Stimulated activated naive CD8-positive, alpha-beta T cell treated with anti-CD3 and anti-CD28 coated beads, Interleukin-15, Interleukin-2, amounts not matched to agents 100 U/mL and 50 U/mL, for 24 hours (primary cell): ENCODE data around the gene C20orf96.

Source experiments
- ATAC-seq: fragments of 150-1000 bp; cut with Tn5 transposase; one replicate; pipeline ENCODE4 v1.10.0; 2021
- DNase-seq: peaks from one replicate; pipeline ENCODE4 v3.0.0; 2021

Gene C20orf96

DNA sequence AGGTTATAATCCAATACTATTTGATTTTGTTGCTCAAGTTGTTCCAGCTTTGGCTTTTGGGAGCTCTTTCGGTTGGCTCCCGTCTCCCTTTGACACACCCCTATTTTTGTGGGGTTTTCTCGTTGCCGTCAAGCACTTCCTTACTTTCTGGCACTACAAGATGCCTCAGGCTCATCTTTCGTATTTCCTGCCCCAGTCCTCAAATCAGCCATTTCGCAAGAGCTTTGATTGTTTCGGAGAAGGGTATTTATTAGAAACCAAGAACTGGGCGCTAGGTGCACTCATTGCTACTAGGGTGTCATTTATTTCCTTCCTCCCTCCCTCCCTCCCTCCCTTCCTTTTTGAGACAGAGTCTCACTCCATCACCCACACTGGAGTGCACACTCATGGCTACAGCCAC lies 21.5 kb upstream of the C20orf96 start:
- DNase-seq (no peak), ATAC-seq (no peak)

DNA sequence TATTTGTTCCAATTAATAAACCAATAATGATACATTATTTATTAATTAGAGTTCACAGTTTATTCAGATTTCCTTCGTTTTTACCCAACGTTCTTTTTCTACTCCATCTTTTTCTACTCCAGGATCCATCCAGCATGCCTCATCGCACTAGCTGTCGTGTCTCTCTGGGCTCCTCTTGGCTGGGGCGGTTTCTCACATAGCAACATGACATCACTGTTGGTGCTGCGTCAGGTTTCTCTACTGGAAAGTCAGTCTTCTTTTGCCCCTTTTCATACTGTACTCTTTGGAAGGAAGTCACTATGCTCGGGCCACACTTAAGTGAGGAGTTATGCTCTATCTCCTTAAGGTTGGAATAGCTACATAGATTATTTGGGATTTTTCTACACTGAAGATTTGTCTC lies 21.1 kb upstream of the C20orf96 start:
- no peak for ATAC-seq

DNA sequence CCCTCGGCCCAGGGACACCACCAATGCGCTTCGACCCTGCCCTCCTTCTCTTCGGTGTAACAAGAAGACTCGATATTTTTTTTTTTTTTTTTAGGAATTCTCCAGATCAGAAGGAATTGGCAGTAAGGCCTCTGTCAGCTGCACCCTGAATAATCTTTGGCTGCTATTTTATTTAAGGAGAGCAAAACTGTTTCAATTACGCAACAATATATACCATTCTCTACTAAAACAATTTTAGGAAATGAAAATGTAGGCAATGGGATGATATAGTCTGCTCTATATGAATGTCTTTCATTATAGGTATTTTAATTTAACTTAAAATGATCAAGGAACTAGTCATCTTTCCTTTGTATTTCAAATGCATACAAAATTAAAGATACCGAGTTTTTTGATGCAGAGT lies 20.1 kb upstream of the C20orf96 start:
- ATAC-seq (no peak), DNase-seq (no peak)

More for the DNA sequence above, 21.1 kb upstream of the C20orf96 start:
- no peak for DNase-seq

DNA sequence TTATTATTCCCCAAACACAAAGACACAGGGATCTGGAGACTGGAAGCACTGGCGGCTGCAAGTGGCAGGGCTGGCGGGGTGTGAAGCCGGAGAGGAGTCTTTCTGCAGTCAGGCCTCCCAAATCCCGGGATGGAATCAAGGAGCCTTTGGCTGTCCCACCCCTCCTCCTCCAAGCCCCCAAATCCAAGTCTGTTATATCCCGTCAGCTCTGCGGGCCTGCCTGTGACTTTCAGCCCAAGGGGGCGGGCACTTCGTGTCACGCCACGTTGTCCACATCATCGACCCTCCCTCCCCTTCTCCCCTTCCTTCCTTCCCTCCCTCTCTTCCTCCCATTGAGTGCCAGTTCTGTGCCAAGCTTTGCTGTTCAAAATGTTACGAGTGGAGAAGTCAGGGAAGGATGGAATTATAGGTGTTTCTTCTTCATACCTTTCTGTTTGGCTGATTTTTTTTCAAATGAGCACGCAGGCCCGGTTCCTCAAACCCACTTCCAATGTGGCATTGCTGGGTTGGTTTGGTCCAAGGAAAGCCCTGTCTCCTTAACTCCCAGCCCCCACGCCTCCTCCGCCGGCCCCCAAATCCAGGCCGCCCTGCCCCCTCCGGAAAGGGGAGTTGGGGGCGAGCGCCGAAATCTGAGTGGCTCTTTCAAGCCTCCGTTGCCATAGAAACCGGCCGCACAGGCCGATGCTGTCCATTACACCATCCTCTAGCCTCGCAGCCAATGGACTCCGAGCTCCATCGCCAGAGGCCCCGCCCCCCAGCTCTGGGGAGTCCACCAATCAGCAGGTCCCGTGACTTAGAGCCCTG lies 19.5 kb upstream of the C20orf96 start:
- ATAC-seq (peak; percentile 100), DNase-seq (peak; percentile 91)

DNA sequence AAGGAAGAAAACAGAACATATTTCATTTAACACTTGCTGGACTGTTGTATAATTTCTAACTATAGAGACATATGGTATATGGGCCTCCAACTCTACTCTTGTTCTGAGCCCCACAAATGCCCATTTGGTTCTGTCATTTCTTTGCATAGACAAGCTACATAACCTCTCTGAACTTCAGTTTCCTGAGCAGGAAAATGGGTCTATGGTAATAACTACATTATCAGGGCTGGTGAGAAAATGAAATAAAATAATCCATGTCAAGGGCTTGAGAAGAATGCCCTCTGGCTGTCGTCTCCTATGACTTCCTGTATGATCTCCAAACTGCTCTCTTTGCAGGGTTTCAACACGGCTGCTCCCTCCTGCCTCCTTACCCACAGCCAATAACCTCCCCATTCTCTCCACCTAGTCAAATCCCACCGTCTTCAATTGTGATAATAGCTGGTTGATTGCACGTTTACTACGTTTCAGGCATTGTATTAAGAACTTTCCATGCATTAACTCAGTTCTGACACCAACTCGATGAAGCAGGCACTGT lies 18.8 kb upstream of the C20orf96 start:
- no peak for ATAC-seq
- no peak for DNase-seq

DNA sequence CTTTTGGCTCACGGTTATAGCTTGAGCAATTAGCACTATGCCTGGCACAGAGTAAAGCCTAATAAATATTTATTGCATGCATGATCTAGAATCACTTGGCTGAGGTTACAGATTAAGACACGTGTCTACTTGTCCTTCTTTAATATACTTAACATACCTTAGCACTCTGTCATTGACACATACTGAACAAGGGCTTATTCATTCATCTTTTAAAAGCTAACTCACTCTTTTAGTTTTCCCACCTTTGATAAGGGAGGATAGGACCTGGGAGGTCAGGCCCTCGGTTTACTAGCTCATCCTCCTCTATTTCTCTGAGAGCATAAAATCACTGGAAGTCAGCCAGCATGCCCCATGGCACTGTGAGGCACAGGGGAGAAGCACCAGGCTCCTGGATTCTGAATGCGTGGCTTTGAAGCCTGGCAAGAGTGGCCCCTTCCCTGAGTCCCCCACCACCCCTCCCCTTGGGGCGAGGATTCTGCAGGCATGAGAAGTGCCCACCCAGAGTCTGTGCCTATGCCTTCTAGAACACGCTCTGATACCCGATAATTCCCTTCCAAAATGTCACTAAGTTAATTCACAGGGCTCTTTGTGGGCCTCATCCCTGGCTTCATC lies 18.0 kb upstream of the C20orf96 start:
- ATAC-seq = no peak
- DNase-seq = no peak

DNA sequence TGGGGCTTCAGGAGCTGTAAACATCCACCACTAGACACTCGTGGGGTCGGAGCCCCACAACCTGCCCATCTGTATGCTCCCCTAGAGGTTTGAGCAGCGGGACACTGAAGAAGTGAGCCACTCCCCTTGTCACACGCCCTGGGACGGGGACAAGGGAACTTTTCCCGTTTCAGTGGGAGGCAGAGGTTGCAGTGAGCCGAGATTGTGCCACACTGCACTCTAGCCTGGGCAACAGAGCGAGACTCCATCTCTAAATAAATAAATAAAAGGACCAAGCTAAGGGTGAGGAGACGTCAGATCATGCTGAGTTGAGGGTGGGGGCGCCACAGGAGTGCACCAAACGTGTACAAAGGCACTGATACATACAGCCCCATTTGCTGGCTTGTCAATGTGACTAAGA lies 15.2 kb upstream of the C20orf96 start:
- ATAC-seq = no peak
- DNase-seq = no peak

DNA sequence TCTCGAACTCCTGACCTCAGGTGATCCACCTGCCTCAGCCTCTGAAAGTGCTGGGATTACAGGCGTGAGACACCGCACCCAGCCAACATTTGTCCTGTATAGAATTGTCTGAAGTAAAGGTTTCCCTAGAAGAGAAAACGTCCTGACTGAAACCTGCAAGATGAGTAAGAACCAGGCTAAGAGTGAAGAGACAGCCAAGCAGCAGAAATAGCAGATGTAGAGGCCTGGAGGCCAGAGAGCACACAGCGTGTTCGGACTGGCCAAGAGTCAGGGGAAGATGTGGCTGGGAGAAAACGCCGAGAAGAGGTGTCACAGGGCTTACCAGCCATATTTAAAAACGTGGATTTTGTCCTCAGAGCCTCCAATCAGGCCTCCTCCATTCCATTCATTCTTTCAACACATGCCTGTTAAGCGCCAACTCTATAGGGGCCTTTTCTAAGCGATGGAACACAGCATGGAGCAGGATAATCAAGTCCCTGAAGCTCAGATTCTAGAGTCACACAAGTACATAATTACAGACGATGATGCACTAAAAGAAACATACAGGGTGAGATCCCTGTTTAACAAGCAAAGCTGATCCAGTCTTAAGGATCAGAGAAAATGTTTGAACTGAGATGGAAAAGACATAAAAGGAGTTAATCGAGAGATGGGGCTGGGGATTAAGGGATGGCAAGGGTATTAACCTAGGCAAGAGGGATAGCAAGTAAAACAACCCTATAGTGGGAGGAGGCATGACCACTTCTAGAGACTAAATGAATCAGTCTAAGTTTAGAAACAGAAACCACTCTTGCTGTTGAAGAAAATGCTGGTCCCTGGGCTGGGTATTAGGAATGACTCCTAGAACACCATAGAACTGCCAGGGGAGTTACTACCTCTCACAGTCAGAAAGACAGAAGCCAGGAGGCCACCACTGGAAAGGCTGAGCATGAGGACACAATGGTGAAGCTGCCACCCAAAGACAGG lies 11.6 kb upstream of the C20orf96 start:
- ATAC-seq (peak; percentile 42), DNase-seq (no peak)

DNA sequence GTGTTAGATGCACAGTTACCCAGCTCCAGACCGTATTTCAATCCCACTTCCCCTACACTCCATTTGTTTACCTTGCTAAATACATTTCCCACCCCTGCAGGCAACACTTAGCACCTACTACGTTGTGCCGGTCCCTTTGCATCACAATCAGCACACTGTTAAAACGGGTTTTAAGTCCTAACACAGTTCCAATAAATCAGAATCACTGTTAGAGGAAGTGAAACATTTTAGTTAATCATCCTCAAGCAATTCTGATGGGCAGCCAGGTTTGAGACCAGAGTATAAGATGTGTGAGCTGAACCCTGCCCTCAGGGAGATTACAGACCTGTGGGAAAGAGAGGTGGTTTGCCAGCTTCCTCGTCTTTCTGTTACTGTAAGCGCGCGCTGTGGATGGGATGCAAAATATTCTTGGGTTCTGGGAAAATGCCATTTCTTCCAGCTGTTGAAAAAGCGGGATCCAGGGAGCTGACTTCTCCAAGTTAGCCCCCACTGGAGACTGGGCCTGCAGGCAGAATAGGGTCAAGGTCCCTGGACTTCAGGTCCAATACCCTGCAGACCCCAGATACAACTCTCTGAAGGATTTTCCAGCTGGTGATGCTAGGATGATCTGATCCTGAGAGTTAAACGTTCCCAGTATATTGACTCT lies 9.9 kb upstream of the C20orf96 start:
- no peak for ATAC-seq
- no peak for DNase-seq

DNA sequence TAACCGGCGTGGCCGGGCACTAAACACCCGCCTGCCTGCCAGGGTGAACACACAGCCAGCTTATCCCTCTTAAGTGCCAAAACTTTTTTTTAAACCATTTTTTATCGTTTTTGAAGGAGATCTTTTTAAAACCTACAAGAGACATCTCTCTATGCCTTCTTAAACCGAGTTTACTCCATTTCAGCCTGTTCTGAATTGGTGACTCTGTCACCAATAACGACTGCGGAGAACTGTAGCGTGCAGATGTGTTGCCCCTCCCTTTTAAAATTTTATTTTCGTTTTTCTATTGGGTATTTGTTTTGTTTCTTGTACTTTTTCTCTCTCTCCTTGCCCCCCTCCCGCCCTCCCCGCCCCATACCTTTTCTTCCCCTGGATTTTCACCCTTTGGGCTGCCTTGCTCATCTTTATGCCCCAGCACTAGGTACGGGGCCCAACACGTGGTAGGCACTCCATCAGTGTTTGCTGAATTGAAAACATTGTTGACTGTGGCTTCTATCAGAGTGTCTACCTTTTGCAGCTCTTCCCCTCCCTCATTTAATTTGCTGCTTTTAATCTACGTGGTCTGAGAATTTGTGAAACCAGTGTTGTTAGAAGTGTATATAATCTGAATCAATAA lies 8.3 kb upstream of the C20orf96 start:
- ATAC-seq = no peak
- DNase-seq = no peak

DNA sequence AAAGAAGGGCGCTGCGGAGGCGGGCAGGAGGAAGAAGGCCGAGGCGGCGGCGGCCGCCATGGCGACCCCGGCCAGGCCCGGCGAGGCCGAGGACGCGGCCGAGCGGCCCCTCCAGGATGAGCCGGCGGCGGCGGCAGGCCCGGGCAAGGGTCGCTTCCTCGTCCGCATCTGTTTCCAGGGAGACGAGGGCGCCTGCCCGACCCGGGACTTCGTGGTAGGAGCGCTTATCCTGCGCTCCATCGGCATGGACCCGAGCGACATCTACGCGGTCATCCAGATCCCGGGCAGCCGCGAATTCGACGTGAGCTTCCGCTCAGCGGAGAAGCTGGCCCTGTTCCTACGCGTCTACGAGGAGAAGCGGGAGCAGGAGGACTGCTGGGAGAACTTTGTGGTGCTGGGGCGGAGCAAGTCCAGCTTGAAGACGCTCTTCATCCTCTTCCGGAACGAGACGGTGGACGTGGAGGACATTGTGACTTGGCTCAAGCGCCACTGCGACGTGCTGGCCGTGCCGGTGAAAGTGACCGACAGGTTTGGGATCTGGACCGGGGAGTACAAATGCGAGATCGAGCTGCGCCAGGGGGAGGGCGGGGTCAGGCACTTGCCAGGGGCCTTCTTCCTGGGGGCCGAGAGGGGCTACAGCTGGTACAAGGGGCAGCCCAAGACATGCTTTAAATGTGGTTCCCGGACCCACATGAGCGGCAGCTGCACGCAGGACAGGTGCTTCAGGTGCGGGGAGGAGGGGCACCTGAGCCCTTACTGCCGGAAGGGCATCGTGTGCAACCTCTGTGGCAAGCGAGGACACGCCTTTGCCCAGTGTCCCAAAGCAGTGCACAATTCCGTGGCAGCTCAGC lies 7.6 kb upstream of the C20orf96 start:
- DNase-seq (peak; percentile 59), ATAC-seq (peak; percentile 41)

DNA sequence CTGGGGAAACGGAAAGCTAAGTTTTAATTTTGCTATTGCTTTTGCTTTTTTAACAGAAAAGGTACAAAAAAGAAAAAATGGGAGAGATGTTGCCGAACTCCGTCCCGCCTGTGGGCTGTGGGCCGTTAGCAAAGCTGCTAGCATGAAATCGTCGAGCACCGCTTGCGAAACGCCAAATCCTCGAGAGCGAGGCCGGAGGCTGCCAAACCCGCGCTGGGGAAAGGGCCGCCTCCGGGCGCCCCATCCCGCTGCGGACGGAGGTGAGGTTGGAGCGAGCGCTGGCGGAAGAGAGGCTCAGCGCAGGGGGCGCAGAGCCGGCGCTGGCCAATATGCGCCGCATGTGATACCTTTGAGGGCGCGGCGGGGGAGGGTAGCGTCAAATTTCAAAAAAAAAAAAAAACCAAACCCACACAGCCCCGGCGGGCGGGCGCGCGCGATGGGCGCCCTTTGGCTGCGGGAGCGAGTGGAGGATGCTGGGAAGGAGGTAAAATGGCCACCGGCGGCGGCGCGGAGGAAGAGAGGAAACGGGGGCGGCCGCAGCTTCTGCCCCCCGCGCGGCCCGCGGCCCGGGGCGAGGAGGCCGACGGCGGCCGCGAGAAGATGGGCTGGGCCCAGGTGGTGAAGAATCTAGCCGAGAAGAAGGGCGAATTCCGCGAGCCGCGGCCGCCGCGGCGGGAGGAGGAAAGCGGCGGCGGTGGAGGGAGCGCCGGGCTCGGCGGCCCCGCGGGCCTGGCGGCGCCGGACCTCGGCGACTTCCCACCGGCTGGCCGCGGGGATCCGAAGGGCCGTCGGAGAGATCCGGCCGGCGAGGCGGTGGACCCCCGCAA lies 6.8 kb upstream of the C20orf96 start, which contains the start of gene ZCCHC3:
Gene ZCCHC3, plus strand, starts transcription at position 473 of the 827 bp plus-strand sequence. Its CDS starts 17 bp downstream, at position 490.
- peak; percentile 88 for ATAC-seq
- DNase-seq = peak; percentile 86

DNA sequence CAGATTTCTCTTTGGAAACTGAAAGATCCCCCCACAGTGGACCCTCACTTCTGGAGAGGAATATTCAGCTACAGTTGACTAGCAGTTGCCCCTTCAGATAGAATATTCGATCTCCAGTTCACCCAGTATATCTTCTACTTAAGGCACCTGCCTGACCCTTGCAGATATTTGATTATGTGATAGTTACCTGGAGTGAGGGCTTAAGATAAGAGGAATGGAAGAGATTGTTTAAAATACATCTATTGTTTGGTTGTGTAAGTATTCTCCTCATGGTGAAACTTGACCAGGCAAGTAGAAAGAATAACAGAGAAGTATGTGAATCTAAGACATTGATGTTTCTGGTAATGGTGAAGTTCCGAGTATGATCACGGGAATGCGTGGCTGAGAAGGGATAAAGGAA lies 5.3 kb upstream of the C20orf96 start:
- no peak for ATAC-seq
- no peak for DNase-seq

DNA sequence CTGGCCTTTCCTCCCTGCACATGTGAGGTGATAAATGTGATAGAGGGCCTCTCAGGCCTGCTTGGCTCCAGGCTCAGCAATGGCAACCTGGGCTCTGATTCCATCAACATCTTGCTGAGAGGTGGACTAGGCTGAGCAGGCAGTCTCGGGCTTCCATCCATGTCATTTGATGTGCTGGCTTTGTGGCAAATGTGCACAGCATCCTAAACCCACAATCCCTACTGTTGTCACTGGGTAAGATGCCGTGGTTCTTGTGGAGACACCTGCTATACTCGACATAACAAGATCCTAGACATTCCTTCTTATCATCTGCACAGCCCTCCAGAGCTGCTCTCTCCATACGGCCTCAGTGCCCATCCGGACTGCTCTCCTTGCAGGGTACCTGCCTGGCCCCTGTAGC lies 4.1 kb upstream of the C20orf96 start:
- no peak for DNase-seq
- no peak for ATAC-seq

DNA sequence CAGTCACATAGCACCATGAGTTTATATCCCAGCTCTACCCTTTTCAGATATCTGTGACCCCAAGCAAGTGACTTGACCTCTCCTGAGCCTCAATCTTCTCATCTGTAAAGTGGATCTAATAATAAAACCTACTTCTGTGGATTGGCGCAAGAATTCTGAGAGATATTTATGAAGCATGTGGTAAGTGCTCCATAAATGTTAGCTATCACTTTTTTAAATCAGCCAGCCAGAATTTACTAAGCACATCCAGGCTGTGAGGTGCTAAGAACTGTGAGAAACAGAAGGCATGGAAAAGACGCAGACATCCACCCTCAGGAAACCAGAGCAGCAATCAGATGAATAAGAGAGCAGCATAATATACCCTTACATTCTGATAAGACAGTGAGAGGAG lies 862 bp downstream of the C20orf96 start:
- ATAC-seq = peak; percentile 3
- DNase-seq = no peak

DNA sequence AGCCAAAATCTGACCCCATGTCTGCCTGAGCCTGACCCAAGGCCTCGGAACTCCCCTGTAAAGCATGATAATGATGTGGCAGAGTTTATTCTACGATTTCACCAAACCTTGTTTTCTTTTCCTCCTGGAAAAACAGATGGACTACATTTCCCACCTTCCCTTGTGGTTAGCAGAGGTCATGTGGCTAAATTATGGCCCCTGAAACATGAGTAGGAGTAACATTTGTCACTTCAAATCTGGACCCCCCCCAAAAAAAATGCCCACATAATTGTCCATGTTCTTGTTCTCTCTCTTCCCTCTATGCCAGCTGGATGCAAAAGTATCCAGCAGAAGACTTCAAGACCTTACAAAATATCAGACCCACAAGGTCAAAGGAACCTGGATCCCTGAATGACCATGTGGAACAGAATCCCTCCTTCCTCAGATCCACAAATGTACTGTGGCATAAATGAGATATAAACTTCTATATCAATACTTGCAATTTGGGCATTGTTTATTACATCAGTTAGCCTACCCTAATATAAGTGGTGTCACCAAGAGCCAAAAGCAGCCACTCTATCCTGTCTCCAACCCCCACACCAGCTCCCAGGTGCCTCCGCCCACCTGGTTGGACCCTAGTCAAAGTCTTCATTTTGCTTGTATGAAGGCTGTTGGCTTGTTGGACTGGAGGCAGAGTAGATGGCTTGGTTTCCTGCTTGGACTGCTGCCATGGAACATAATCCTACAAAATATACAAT lies 1.4 kb downstream of the C20orf96 start:
- DNase-seq (no peak), ATAC-seq (no peak)

DNA sequence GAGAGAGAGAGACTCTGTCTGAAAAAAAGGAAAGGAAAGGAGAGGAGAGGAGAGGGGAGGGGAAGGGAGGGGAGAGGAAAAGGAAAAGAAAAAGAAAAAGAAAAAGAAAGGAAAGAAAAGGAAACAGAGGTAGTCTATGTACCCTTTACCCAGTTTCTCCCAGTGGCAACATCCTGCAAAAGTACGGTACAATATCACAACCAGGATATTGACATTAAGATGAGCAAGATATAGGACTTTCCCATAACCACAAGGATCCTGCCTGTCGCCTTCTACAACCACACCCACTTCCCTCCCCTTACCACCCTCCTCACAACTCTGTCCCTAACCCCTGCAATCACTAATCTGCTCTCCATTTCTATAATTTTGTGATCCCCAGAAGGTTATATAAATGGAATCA lies 4.0 kb downstream of the C20orf96 start:
- ATAC-seq (no peak), DNase-seq (no peak)

DNA sequence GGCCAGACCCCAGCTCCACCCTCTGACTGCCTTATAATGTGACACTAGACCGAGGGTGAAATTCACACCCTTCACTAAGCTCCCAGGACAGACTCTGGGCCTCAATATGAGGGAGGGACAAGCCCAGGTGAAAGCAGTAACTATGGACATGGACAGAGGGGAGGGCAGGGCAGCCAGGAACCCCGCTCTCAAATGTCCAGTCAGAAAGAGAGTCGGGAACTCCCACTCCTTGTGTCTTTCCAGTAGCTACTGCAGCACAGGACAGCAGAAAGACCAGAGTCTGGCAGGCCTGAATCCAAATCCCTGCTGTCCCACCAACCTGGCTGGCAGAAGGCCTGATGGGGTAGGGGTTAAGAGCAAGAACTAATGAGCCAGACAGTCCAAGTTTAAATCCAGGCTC lies 6.4 kb downstream of the C20orf96 start:
- ATAC-seq (no peak), DNase-seq (no peak)
